ENCODE measurements around the gene PRKAG1.
"Not testable (repeated sequence)": the region's sequence is repeated elsewhere in the genome, so short reads cannot be mapped to it uniquely, and the experiment has no call there.

PRKAG1 gene

DNA sequence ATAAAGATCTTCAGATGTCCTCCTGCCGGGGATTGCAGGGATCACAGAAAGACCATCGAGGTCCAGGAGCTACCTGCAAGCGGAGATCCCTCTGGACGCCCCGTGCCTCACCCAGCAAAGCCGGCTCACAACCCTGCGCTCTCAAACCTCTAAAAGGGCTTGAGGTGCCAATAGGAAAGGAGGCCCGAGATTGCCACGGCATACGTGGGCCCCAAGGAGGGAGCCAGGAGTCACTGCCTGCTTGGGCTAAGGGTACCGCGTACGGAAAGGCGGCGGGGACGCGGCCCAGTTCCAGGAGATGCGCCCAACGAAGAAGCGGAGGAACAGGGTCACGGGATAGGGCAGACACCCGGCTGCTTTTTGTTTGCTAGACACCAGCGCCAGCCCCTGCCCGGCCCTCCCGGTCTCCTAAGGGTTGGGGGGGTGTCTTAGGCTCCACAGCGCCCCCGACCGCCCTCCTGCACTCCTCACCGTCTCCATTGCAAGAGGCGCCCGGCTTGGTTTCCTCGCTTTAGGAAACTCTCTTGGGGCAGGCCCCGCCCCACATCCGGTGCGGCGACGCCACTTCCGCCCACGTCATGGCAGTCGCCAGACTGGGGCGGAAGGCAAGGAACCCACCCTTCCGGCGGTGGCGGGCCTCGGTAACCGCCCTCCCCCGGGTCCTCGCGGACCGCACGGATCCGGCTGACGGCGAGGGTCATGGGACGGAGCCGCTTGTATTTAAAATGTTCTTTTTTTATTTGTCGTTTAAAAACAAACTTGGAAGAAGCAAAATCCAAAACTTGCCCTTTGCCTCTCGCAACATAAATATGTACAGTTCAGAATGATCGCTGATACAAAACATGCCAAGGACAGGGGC is at the start of gene PRKAG1:
Gene PRKAG1 (minus strand): TSS at position 516 of the 859 bp plus-strand sequence. CDS start 36 bp downstream, at position 480.
- DNase-seq, result peak; percentile 92

DNA sequence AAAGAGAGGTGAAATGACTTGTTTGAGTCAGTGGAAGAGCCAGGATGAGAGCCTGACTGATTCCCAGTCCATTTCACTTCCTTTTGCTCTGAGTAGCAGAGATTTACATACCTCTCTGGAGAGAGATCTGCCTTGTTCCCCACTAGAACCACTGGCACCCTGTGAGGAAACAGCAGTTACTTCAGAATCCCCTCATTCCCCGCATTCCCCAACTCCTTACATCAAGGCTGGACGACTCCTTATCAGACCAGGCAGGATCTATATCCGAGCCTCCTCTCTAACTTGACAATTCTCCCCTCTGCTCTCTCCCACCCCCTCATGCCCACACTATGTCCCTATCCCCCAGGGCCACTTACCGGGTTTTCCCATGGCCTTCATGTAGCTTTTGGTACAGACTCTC is 47.5 kb upstream of the PRKAG1 start:
- DNase-seq, result no peak

DNA sequence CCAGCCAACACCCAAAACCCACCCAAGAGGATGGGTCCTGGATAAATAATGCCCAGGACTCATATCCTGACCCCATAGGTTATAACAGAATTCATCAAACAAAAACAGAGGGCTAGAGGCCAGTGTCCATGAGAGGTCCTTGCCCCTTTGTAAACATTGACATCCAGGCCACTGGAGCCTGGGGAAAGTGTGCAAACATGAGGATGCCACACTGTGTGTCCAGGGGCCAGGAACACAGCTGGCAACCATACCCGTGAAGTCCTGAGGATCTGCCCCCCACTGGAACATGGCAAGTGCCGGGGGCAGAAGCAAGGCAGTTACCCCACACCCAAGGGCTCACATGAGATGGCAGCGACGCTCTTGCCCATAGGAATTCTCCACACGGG is 46.2 kb upstream of the PRKAG1 start:
- no peak for DNase-seq

DNA sequence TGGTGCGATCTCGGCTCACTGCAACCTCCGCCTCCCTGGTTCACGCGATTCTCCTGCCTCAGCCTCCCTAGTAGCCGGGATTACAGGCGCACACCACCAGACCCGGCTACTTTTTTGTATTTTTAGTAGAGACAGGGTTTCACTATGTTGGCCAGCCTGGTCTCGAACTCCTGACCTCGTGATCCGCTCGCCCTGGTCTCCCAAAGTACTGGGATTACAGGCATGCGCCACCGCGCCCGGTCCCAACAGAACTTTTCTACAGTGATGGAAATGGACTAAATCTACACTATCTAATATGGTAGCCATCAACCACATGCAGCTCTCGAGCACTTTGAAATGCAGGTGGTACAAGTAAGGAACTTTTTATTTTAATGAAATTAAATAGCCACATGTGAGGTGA is 43.3 kb upstream of the PRKAG1 start:
- DNase-seq, result not testable (repeated sequence)

GRCh38 chr12:49061157-49061650 is 42.6 kb upstream of the PRKAG1 start:
- DNase-seq, result no peak

DNA sequence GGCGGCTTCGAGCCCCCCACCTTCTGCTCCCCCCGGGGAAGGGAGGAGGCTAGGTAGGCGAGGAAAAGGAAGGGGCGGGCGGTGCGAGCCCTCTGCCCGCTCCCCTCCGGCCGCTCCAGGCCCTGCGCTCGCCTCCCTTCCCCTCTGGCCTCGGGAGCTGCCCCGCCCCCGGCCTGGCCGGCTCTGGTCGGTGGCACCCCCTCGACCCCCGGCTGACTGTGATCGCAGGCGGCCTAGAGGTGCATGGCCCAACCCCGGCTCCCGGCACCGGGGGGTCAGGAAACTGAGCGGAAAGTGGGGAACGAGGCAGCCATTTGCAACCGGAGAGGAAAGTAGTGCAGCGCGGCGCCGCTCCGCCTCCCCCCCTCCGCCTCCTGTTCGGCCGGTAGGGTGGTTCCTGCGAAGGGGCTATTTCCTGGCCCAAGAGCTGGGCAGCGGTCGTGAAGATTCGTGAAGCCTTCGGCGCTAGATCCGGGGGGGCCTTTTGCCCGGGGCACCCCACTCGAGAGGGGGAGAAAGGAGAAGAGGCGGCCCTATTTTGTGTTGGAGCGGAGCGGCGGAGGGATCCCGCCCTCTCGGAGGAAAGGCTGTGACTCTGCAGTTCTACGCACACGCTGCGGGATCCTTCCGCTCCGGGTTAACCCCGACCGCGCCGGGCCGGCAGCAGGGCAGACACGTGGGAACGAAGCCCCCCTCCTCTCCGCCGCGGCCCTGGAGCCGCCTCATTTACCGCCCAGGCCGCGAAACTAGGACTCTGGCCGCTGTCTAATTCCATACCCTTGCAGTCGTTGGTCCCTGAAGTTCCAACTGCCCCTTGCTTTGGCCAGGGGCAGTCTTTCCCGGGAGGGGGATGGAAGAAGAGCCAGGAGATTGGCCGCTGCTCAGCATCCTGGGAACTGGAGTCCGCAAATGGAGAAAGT is 41.9 kb upstream of the PRKAG1 start, which contains the start of gene KMT2D:
Gene KMT2D (minus strand): TSS at position 558 of the 920 bp plus-strand sequence. CDS start 5,470 bp downstream, outside the sequence.
- peak; percentile 85 for DNase-seq

- peak; percentile 13 for DNase-seq
Observed at GRCh38 chr12:49059299-49060171, 41.0 kb upstream of the PRKAG1 start.

GRCh38 chr12:49059045-49059298 is 40.4 kb upstream of the PRKAG1 start:
- DNase-seq, result no peak

DNA sequence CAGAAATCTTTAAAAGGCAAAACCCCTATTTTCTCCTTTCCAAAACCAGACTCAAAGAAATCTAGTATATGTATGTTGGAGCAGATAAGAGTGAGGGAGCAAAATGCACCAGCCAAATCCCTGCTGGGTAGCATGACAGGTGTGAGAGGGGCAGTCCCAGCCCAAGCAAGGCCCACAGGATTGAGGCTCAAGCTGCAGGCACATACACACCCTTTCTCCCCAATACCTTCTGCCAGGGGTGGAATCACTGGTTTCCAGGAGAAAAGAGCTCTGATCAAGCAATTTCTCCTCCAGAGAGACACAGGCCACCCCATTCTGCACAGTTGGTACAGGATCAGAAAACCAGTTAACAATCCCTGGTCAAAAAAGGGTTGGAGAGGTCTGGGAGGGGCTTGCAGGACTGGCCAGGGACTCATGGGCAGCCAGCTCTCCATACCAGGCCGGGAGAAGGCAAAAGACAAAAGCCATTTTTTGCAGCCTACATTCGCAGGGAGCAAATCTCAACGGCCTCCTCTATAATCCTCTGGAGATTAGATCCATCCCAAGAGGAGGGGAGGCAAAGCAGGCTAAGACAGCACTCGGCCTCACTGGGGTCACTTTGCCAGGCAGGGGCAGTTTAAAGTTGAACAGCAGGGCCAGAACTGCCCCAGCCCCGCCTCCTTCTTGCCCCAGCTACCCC is 39.9 kb upstream of the PRKAG1 start:
- no peak for DNase-seq

DNA sequence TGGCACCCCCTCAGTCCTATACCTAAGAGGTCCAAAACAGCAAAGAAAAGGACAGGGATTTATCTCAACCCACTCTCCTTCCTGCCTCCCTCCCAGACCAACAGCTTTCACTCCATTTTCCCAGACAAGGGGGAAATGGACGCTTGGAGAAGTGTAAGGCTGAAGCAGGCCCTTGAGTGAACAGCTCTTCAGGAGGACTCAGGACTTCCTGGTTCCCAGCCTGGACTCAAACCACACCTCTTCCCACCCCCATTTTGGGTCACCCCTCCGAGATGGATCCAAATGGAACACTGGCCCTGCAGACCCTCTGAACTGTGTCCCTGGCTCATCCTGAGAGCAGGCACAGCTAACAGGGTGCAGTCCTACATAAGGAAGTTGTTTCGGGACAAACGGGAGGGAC is 39.3 kb upstream of the PRKAG1 start:
- no peak for DNase-seq

DNA sequence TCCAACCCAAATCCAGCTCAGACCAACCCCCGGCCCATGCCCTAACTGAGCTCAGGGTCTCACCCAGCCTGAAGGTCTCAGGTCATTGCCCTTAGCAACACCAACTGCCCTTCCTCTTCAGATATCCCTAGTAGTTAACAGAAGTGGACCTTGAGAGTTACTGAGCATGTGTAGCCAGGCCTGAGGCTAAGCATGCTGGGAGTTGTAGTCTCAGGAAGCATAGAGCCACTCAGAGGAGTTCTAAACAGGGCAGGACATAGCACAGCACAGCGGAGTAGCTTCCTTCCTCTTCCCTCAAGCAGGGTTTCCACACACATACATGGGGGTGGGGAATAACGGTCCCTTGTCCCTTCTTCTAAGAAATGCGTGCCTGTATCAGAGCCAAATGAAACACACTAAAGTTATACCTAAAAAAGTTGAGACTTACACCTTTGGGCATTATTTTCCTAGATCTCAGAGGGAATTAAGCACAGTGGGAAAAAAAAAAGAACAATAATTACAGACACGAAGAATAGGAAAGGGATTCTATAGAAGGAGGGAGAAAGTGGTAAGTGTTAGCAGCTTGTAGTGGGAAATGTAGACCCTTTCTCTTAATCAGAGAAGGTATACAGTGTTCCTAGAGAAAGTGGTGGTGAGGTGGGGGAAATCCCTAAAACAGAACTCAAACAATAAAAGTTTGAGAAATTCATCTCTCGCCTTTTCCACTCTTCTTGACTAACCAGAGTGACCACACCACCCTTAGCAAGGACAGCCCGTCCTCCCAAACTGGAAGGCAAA is 37.6 kb upstream of the PRKAG1 start:
- peak; percentile 25 for DNase-seq

- DNase-seq, result no peak
Observed at GRCh38 chr12:49055092-49055491, 36.5 kb upstream of the PRKAG1 start.

GRCh38 chr12:49054524-49054923 is 35.9 kb upstream of the PRKAG1 start:
- no peak for DNase-seq

GRCh38 chr12:49054096-49054495 is 35.5 kb upstream of the PRKAG1 start:
- no peak for DNase-seq

DNA sequence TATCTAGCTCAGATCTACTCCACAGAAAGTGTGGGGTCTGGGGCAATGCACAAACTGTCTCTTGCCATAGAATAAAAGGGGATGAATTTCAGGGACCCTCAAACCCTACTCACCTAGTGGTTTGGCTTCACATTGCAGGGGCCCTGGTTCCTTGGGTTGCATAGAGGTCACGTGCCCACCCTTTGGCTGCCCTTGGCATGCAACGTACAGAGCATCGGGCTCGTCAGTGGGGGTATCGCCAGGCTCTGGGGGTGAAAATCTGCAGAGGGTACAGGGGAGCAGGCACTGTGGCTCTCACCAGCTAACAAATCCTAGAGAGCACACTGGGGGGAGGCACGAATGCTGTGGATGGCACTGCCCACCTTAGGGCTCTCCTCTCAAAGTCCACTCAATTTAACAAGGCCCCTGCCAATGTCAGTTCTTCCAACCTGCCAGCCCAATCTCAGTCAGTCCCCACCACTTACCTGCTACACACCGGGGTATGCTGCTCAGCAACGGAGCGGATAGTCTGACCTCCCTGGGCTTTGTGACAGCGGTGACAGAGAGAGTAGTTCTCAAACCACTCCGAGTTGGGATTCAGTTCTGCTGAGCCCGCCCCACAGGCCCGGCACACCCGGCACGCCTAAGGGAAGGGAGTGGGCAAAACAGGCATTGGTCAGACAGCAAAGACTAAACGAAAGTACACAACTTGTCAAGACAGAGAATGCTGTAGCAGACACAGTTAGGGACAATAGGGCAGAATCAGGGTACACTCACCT is 34.1 kb upstream of the PRKAG1 start:
- DNase-seq, result no peak

DNA sequence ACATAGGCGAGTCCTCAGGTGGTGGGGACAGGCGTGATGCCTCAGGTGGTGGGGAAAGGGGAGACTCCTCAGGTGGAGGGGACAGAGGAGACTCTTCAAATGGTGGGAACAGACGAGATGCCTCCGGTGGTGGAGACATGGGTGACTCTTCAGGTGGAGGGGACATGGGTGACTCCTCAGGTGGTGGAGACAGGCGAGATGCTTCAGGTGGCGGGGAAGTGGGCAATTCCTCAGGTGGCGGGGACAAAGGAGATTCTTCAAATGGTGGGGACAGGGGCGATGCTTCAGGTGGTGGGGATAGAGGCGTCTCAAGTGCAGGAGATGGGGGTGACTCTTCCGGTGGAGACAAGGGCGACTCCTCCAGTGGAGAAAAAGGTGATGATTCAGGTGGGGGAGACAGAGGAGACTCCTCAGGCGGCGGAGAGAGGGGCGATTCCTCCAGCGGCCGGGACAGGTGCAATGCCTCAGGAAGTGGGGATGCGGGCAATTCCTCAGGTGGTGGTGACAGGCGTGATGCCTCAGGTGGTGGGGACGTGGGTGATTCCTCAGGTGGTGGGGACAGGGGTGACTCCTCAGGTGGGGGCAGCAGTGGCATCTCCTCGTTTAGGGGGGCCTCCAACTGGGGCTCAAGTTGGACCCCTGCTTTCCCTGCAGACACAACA is 33.3 kb upstream of the PRKAG1 start:
- no peak for DNase-seq

DNA sequence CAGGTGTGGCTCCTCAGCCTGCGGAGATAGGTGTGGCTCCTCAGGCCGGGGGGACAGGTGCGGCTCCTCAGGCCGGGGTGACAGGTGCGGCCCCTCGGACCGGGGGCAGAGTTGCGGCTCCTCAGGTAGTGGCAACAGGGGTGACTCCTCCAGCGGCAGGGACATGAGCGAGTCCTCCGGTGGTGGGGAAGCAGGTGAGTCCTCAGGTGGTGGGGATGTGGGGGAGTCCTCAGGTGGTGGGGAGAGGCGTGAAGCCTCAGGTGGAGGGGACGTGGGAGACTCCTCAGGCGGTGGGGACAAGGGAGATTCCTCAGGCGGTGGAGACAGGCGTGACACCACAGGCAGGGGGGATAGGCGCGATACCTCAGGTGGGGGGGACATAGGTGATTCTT is 32.8 kb upstream of the PRKAG1 start:
- DNase-seq, result no peak

DNA sequence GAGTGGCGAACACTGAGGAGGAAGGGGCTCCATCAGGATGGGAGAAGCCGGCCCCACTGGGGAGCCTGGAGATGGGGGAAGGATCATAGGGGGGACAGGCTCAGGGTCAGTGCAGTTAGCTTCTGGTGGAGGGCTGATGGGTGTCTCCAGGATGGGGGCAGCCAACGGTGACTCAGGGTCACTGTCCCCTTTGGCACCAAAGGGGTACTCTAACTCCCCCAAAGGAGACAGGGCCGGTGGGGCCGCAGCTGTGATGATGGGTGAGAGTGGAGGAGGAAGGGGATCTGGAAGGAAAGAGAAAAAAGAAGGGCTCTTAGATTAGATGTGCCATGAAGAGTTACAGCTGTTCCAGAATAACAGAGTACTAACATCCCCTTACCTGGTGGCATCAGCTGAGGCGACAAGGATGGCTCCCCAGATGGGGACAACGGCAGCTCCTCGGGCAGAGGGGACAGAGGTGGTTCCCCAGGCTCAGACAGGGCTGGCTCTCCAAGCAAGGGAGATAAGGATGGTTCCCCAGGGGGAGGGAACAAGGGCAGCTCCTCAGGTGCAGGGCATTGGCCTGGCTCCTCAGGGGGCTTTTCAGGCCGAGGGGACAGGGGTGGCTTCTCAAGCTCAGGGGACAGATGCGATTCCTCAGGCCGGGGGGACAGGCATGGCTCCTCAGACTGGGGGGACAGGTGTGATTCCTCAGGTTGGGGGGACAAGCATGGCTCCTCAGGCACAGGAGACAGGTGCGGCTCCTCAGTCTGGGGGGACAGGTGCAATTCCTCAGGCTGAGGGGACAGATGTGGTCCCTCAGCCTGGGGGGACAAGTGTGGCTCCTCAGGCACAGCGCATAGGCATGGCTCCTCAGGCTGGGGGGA is 32.2 kb upstream of the PRKAG1 start:
- DNase-seq, result no peak

Data from stimulated activated CD4-positive, alpha-beta T cell treated with anti-CD3 and anti-CD28 coated beads, Interleukin-12 subunit alpha, Interleukin-12 subunit beta, amount 100 ng/mL, for 4 hours (primary cell).